ENCODE results near the gene KIF20A. TPM values are rescaled to one million over a fixed set of nuclear protein-coding genes. Genes with fewer than 3 reads are reported as not detected.
A peak's percentile ranks its signal among the peaks of the same experiment; 100 is the strongest.

Gene KIF20A
- total RNA-seq, 2 experiments from 2014 or later: 78.9 to 81.9 TPM

- no peaks in the 10 kb centered on the region for H3K4me1 Mint-ChIP-seq (ENCODE audit: low read depth)
- H3K27ac Mint-ChIP-seq: no peak overlapping the region
- no peaks in the 10 kb centered on the region for H3K27me3 Mint-ChIP-seq (ENCODE audit: low read depth)
- no peak for DNase-seq
- no peaks in the 10 kb centered on the region for H3K9me3 Mint-ChIP-seq
- CTCF ChIA-PET: interaction anchor here (0.6 to 0.8 kb wide), 2 partner anchors 79 to 94 kb away, joined by 3 to 4 read pairs; no protein-coding TSS in a partner anchor
- no peak overlapping the region for H3K4me3 Mint-ChIP-seq
- peaks cover 36% of the 10 kb centered on the region for H3K36me3 Mint-ChIP-seq (ENCODE audit: low read depth)
- intact Hi-C loops (cut with micrococcal nuclease): no loop called here
Observed at GRCh38 chr5:138157626-138158025, 21.3 kb upstream of the KIF20A start.

DNA sequence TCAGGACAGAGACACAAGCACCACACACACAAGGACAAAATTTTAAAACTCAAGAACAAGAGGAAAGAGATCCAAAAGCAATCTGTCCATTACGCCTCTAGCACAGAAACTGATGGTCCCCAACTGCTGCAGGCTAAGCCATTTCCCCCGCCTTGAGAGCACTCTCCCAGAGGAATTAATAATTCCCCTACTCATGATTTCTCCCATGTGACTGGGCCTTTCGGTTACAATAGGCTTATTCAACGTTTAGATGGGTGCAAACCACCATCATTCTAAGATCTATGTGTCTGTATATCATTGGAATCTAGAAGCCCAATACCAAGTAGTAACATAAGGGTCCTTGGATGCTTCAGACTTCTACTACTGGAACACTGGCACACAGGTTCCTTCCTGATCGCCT lies 19.2 kb upstream of the KIF20A start:
- intact Hi-C loops (cut with micrococcal nuclease): no loop called here
- H3K9me3 Mint-ChIP-seq: no peaks in the 10 kb centered on the region
- H3K4me3 Mint-ChIP-seq: no peak overlapping the region
- DNase-seq: no peak
- no peaks in the 10 kb centered on the region for H3K4me1 Mint-ChIP-seq (ENCODE audit: low read depth)
- peaks cover 51% of the 10 kb centered on the region for H3K36me3 Mint-ChIP-seq (ENCODE audit: low read depth)
- H3K27ac Mint-ChIP-seq: no peak overlapping the region
- CTCF ChIA-PET: interaction anchor here (0.5 kb wide), 1 partner anchor 14 kb away, joined by 3 read pairs; no protein-coding TSS in a partner anchor
- H3K27me3 Mint-ChIP-seq (ENCODE audit: low read depth): no peaks in the 10 kb centered on the region

DNA sequence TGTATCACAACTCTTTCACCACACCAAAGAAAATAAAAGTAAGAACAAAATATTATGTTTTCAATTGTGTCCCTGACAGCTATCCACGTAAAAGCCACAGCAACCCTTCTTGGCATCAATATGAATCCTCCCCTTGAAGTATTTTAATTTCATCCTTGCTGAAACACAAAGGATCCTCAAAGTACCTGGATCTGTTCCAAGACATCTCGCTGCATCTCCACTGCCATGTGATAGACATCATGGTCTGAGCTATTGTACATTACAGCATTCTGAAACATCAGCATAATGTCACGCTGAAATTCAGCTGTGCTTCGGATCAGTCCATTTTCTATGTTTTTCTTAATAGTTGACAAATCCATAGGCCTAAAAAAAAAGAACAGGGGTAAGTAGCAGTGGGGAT lies 18.2 kb upstream of the KIF20A start:
- Mint-ChIP-seq H3K36me3 (ENCODE audit: low read depth) (peaks cover 58% of the 10 kb centered on the region), H3K4me1 (ENCODE audit: low read depth) (no peaks in the 10 kb centered on the region), H3K4me3 (no peak overlapping the region), H3K27me3 (ENCODE audit: low read depth) (no peaks in the 10 kb centered on the region), H3K9me3 (no peaks in the 10 kb centered on the region), H3K27ac (no peak overlapping the region)
- no peak for DNase-seq
- CTCF ChIA-PET: interaction anchor here (0.7 kb wide), 1 partner anchor 82 kb away, joined by 3 read pairs; no protein-coding TSS in a partner anchor
- intact Hi-C loops (cut with micrococcal nuclease): no loop called here

DNA sequence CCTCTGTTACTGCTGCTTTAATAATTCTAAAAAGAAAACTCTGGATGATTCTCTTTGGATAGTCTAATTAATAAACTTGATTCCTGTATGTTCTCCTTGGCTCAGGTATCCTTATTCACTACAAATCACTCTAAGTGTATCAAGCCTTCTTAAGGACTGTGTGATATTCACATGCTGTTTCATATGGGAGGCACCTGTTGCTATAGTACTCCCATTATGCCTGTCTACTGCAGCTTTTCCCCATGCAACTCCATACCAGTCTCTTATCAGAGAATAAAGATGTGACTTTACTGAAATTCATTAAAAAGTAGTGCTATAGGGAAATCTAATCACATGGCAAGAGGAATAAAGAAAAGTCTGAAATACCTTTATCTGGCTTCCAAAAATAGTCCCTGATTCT lies 15.2 kb upstream of the KIF20A start:
- Mint-ChIP-seq H3K4me3 (no peak overlapping the region), H3K27me3 (ENCODE audit: low read depth) (no peaks in the 10 kb centered on the region), H3K36me3 (ENCODE audit: low read depth) (peaks cover 62% of the 10 kb centered on the region), H3K9me3 (no peaks in the 10 kb centered on the region), H3K27ac (no peak overlapping the region), H3K4me1 (ENCODE audit: low read depth) (no peaks in the 10 kb centered on the region)
- intact Hi-C loops (cut with micrococcal nuclease): no loop called here
- CTCF ChIA-PET: no interaction called here
- no peak for DNase-seq

GRCh38 chr5:138169124-138169523 lies 9.8 kb upstream of the KIF20A start:
- H3K4me1 Mint-ChIP-seq (ENCODE audit: low read depth): no peaks in the 10 kb centered on the region
- H3K27me3 Mint-ChIP-seq (ENCODE audit: low read depth): no peaks in the 10 kb centered on the region
- no peak overlapping the region for H3K27ac Mint-ChIP-seq
- H3K4me3 Mint-ChIP-seq: no peak overlapping the region
- CTCF ChIA-PET: no interaction called here
- H3K36me3 Mint-ChIP-seq (ENCODE audit: low read depth): peaks cover 60% of the 10 kb centered on the region
- no peaks in the 10 kb centered on the region for H3K9me3 Mint-ChIP-seq
- intact Hi-C loops (cut with micrococcal nuclease): no loop called here
- no peak for DNase-seq

- Mint-ChIP-seq H3K9me3 (no peaks in the 10 kb centered on the region), H3K36me3 (ENCODE audit: low read depth) (peaks cover 53% of the 10 kb centered on the region), H3K27ac (no peak overlapping the region), H3K4me3 (no peak overlapping the region), H3K4me1 (ENCODE audit: low read depth) (peaks cover 3% of the 10 kb centered on the region), H3K27me3 (ENCODE audit: low read depth) (no peaks in the 10 kb centered on the region)
- no peak for DNase-seq
- intact Hi-C loops (cut with micrococcal nuclease): loop anchor here (10.0 kb wide), 1 partner anchor 265 kb away; the partner anchor contains the start of gene REEP2
- CTCF ChIA-PET: interaction anchor here (0.7 to 2.1 kb wide), 3 partner anchors 8 to 334 kb away, joined by 3 to 6 read pairs (median 3); partner anchors contain the start of gene KDM3B
Observed at GRCh38 chr5:138170299-138170698, 8.6 kb upstream of the KIF20A start.

GRCh38 chr5:138177941-138178515 lies 884 bp upstream of the KIF20A start:
- no peaks in the 10 kb centered on the region for H3K9me3 Mint-ChIP-seq
- H3K36me3 Mint-ChIP-seq (ENCODE audit: low read depth): peaks cover 37% of the 10 kb centered on the region
- CTCF ChIA-PET: interaction anchor here (0.6 to 3.7 kb wide), 7 partner anchors 48 to 1099 kb away, joined by 3 to 23 read pairs (median 4); partner anchors contain the start of gene KDM3B
- peaks cover 12% of the 10 kb centered on the region for H3K4me1 Mint-ChIP-seq (ENCODE audit: low read depth)
- H3K27ac Mint-ChIP-seq: no peak overlapping the region
- DNase-seq: peak; percentile 53
- no peaks in the 10 kb centered on the region for H3K27me3 Mint-ChIP-seq (ENCODE audit: low read depth)
- intact Hi-C loops (cut with micrococcal nuclease): loop anchor here (1.0 to 10.0 kb wide), 12 partner anchors 35 to 424 kb away; partner anchors contain the start of genes CDC23, CDC25C, ETF1 and HNRNPA0
- H3K4me3 Mint-ChIP-seq: no peak overlapping the region

DNA sequence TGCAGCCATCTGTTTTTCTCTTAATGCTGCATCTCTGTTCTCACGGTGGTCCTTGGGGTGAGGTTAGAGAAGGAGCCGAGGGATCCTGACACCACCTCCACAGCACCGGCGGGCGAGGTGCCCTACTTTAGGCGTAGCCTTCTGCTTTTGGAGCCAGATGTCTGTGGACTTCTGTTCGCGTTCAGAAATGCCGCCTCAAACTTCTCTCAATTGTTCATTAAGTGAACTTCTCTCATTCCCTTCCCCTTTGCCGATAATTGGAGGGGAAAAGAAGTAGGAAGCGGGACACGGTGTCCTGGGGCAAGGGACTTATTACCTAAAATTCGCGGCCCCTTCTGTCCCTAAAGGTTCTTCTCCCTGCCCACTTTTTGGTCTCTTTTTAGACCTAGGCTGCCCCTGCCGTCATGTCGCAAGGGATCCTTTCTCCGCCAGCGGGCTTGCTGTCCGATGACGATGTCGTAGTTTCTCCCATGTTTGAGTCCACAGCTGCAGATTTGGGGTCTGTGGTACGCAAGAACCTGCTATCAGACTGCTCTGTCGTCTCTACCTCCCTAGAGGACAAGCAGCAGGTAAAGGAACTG lies 455 bp downstream of the KIF20A start:
- peaks cover 38% of the 10 kb centered on the region for H3K36me3 Mint-ChIP-seq (ENCODE audit: low read depth)
- H3K27me3 Mint-ChIP-seq (ENCODE audit: low read depth): no peaks in the 10 kb centered on the region
- CTCF ChIA-PET: interaction anchor here (0.6 to 3.7 kb wide), 16 partner anchors 9 to 325 kb away, joined by 3 to 23 read pairs (median 4); partner anchors contain the start of gene KDM3B
- no peaks in the 10 kb centered on the region for H3K9me3 Mint-ChIP-seq
- H3K27ac Mint-ChIP-seq: no peak overlapping the region
- H3K4me1 Mint-ChIP-seq (ENCODE audit: low read depth): peaks cover 12% of the 10 kb centered on the region
- H3K4me3 Mint-ChIP-seq: no peak overlapping the region
- DNase-seq: peak; percentile 26
- intact Hi-C loops (cut with micrococcal nuclease): loop anchor here (1.0 to 10.0 kb wide), 2 partner anchors 146 to 255 kb away; partner anchors contain the start of genes FAM13B and REEP2

DNA sequence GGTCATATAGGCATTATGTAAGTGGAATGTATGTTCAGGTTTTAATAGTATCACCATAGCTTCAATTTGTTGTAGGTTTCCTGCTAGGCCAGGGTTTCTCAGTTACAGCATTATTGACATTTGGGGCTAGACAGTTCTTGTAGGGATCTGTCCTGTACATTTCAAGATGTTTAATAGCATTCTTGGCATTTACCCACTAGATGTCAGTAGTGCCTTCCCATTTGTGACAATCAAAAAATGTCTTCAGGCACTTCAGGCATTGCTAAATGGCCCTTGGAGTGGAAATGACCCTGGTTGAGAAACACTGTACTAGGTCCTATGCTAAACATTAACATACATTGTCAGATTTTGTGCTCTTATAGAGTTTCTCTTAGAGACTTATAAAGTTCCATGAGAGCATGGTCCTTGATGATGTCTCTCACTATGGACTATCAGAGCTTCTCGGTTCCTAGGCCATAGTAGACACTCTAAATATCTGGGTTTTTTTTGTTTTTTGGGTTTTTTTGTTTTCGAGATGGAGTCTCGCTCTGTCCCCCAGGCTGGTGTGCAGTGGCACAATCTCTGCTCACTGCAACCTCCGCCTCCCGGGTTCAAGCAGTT lies 1.4 kb downstream of the KIF20A start:
- Mint-ChIP-seq H3K36me3 (ENCODE audit: low read depth) (peaks cover 40% of the 10 kb centered on the region), H3K9me3 (no peaks in the 10 kb centered on the region), H3K27me3 (ENCODE audit: low read depth) (no peaks in the 10 kb centered on the region), H3K27ac (peak overlapping the region; percentile 63), H3K4me1 (ENCODE audit: low read depth) (peaks cover 9% of the 10 kb centered on the region), H3K4me3 (no peak overlapping the region)
- peak; percentile 8 for DNase-seq
- CTCF ChIA-PET: interaction anchor here (0.5 to 2.1 kb wide), 18 partner anchors 10 to 401 kb away, joined by 3 to 9 read pairs (median 4); partner anchors contain the start of genes CDC23 and KDM3B
- intact Hi-C loops (cut with micrococcal nuclease): loop anchor here (1.0 kb wide), 3 partner anchors 103 to 323 kb away; no protein-coding TSS in a partner anchor

- H3K36me3 Mint-ChIP-seq (ENCODE audit: low read depth): peaks cover 41% of the 10 kb centered on the region
- intact Hi-C loops (cut with micrococcal nuclease): loop anchor here (1.0 kb wide), 3 partner anchors 102 to 322 kb away; no protein-coding TSS in a partner anchor
- no peak for DNase-seq
Observed at GRCh38 chr5:138180841-138181240, 1.9 kb downstream of the KIF20A start.

DNA sequence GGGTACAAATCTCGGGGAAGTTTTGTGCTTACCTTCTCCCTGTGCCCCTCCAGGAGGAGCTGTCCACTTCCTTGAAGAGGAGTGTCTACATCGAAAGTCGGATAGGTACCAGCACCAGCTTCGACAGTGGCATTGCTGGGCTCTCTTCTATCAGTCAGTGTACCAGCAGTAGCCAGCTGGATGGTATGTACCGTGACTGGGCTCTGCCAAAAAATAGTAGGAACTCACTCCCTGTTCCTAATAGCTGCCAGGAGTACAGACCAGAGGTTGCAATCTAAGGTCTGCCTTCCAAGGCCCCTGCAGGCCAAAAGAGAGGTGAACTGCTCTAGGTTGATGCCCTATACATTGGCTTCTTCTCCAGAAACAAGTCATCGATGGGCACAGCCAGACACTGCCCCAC lies 3.9 kb downstream of the KIF20A start:
- Mint-ChIP-seq H3K4me1 (ENCODE audit: low read depth) (peaks cover 5% of the 10 kb centered on the region), H3K27ac (no peak overlapping the region), H3K9me3 (no peaks in the 10 kb centered on the region), H3K4me3 (no peak overlapping the region), H3K27me3 (ENCODE audit: low read depth) (no peaks in the 10 kb centered on the region), H3K36me3 (ENCODE audit: low read depth) (peaks cover 45% of the 10 kb centered on the region)
- CTCF ChIA-PET: no interaction called here
- DNase-seq: no peak
- intact Hi-C loops (cut with micrococcal nuclease): no loop called here

More at GRCh38 chr5:138180841-138181240, 1.9 kb downstream of the KIF20A start:
- Mint-ChIP-seq H3K4me3 (no peak overlapping the region), H3K27ac (no peak overlapping the region), H3K9me3 (no peaks in the 10 kb centered on the region), H3K27me3 (ENCODE audit: low read depth) (no peaks in the 10 kb centered on the region), H3K4me1 (ENCODE audit: low read depth) (peaks cover 8% of the 10 kb centered on the region)
- CTCF ChIA-PET: interaction anchor here (0.5 to 2.1 kb wide), 11 partner anchors 9 to 252 kb away, joined by 3 to 9 read pairs (median 4); partner anchors contain the start of gene CDC23

- intact Hi-C loops (cut with micrococcal nuclease): no loop called here
- Mint-ChIP-seq H3K4me1 (ENCODE audit: low read depth) (no peaks in the 10 kb centered on the region), H3K9me3 (no peaks in the 10 kb centered on the region), H3K4me3 (no peak overlapping the region), H3K27me3 (ENCODE audit: low read depth) (no peaks in the 10 kb centered on the region), H3K36me3 (ENCODE audit: low read depth) (peaks cover 49% of the 10 kb centered on the region), H3K27ac (no peak overlapping the region)
- CTCF ChIA-PET: interaction anchor here (0.8 to 2.2 kb wide), 2 partner anchors 167 to 318 kb away, joined by 4 to 7 read pairs; partner anchors contain the start of gene KDM3B
- no peak for DNase-seq
Observed at GRCh38 chr5:138186002-138186447, 7.1 kb downstream of the KIF20A start.

Data from activated naive CD4-positive, alpha-beta T cell treated with anti-CD3 and anti-CD28 coated beads for 36 hours (primary cell).